Gastrocnemius medialis (tissue), 4 donors: Measurements from ENCODE around the gene PLD5.

Source experiments
- POLR2A ChIP-seq, 2 donors: fragments of 450-650 bp; IDR thresholded peaks; one replicate each; pipeline ENCODE4 v1.6.1; 2017; ENCODE audit warnings: antibody characterized with exemption in 2 of 2, mild to moderate bottlenecking in 2 of 2, moderate library complexity in 2 of 2
- TF ChIP-seq, protein P1 (sequence below), 5 experiments: fragments of 450-650 bp in 3 of 5; fragments of 200-600 bp in 2 of 5; sonication (generic) in 2 of 5; IDR thresholded peaks in 4 of 5; conservative IDR thresholded peaks in 1 of 5; 1 replicate in 4 of 5; 2 replicates in 1 of 5; pipeline ENCODE4 v1.5.1; 2016 to 2019; ENCODE audit warnings: antibody characterized with exemption in 5 of 5, mild to moderate bottlenecking in 3 of 5, moderate library complexity in 3 of 5

DNA sequence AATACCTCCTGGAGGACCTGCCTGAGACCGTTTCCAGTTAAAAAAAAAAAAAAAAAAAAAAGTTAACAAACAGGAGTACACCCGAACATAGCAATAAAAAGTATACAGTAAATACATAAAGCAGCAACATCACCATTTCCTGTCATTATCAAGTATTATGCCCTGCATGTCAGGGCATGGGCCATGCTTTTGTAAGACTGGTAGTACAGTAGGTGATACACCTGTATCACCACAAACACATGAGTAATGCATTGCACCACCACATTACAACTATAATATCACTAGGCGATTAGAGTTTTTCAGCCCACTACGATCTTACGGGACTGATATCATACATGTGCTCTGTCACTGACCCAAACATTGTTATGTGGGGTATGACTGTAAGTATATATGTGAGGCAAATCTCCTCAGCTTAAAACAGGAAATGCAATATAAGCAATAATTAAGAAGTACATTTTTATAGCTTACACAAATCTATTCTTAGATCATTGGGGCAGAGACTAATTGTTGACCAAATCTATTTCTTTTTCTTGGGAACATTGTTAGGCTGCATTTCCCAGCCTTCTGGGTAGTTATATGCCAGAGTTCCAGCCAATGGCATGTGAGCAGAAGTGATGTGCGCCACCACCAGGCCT, 98.1 kb downstream of the PLD5 start:
- TF ChIP-seq, protein P1, sequence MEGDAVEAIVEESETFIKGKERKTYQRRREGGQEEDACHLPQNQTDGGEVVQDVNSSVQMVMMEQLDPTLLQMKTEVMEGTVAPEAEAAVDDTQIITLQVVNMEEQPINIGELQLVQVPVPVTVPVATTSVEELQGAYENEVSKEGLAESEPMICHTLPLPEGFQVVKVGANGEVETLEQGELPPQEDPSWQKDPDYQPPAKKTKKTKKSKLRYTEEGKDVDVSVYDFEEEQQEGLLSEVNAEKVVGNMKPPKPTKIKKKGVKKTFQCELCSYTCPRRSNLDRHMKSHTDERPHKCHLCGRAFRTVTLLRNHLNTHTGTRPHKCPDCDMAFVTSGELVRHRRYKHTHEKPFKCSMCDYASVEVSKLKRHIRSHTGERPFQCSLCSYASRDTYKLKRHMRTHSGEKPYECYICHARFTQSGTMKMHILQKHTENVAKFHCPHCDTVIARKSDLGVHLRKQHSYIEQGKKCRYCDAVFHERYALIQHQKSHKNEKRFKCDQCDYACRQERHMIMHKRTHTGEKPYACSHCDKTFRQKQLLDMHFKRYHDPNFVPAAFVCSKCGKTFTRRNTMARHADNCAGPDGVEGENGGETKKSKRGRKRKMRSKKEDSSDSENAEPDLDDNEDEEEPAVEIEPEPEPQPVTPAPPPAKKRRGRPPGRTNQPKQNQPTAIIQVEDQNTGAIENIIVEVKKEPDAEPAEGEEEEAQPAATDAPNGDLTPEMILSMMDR (IDR thresholded peaks at IDR 0.05 in 4 of 5, conservative IDR thresholded peaks at IDR 0.05 in 1 of 5) = no peak
- TF ChIP-seq POLR2A (IDR thresholded peaks at IDR 0.05) = no peak
